H9 (cell line): ENCODE data around the gene LHX4. TPM values are rescaled to one million over a fixed set of nuclear protein-coding genes. Genes with fewer than 3 reads are reported as not detected.

Experiments
- DNase-seq: peaks from one replicate; pipeline ENCODE4 v3.0.0-alpha.2; 2017
- H2AFZ ChIP-seq: one replicate; pipeline ENCODE4 v1.6.1; 2013; ENCODE audit warnings: mild to moderate bottlenecking, low read length, control low read depth, moderate library complexity
- H2AK5ac ChIP-seq: 2 replicates; pipeline ENCODE4 v1.6.1; 2013; ENCODE audit warnings: low read length, control low read depth, mixed read lengths; ENCODE audit not compliant: insufficient read length
- H2BK120ac ChIP-seq: one replicate; pipeline ENCODE4 v1.6.1; 2013; ENCODE audit warnings: low read depth, mild to moderate bottlenecking, low read length, control low read depth, inconsistent platforms; ENCODE audit not compliant: poor library complexity, severe bottlenecking
- H2BK12ac ChIP-seq: 2 replicates; pipeline ENCODE4 v1.6.1; 2013; ENCODE audit warnings: low read length, control low read depth, mixed read lengths, low read depth; ENCODE audit not compliant: insufficient read length
- H2BK15ac ChIP-seq: 2 replicates; pipeline ENCODE4 v1.6.1; 2013; ENCODE audit warnings: low read depth, low read length, control low read depth
- H2BK20ac ChIP-seq: one replicate; pipeline ENCODE4 v1.6.1; 2013; ENCODE audit warnings: low read depth, mild to moderate bottlenecking, low read length, control low read depth, inconsistent platforms; ENCODE audit not compliant: poor library complexity, severe bottlenecking
- H2BK5ac ChIP-seq: 2 replicates; pipeline ENCODE4 v1.6.1; 2013; ENCODE audit warnings: low read length, control low read depth, mixed read lengths; ENCODE audit not compliant: insufficient read length
- H3K14ac ChIP-seq: 2 replicates; pipeline ENCODE4 v1.6.1; 2013; ENCODE audit warnings: low read length, control low read depth; ENCODE audit not compliant: insufficient read depth
- H3K18ac ChIP-seq: 2 replicates; pipeline ENCODE4 v1.6.1; 2013; ENCODE audit warnings: low read depth, mild to moderate bottlenecking, mixed read lengths, low read length, control low read depth; ENCODE audit not compliant: insufficient read length
- H3K23ac ChIP-seq: 2 replicates; pipeline ENCODE4 v1.6.1; 2013; ENCODE audit warnings: low read length, control low read depth, mixed read lengths, low read depth; ENCODE audit not compliant: insufficient read length
- H3K23me2 ChIP-seq: 2 replicates; pipeline ENCODE4 v1.6.1; 2013; ENCODE audit warnings: low read depth, mild to moderate bottlenecking, mixed read lengths, low read length, control low read depth; ENCODE audit not compliant: insufficient read length, poor library complexity, severe bottlenecking
- H3K27ac ChIP-seq: 2 replicates; pipeline ENCODE4 v1.5.1; 2013; ENCODE audit warnings: low read length, control low read depth, mixed read lengths, low read depth; ENCODE audit not compliant: insufficient read length
- H3K27me3 ChIP-seq: 2 replicates; pipeline ENCODE4 v1.6.1; 2013; ENCODE audit warnings: low read length, control low read depth, inconsistent platforms; ENCODE audit not compliant: insufficient read depth
- H3K4ac ChIP-seq: 2 replicates; pipeline ENCODE4 v1.6.1; 2013; ENCODE audit warnings: low read depth, mild to moderate bottlenecking, control low read depth, inconsistent platforms, low read length, moderate library complexity
- H3K4me1 ChIP-seq: 2 replicates; pipeline ENCODE4 v1.6.1; 2013; ENCODE audit warnings: low read length, control low read depth, inconsistent platforms; ENCODE audit not compliant: insufficient read depth
- H3K4me2 ChIP-seq: 2 replicates; pipeline ENCODE4 v1.6.1; 2013; ENCODE audit warnings: low read length, control low read depth, mixed read lengths; ENCODE audit not compliant: insufficient read length, insufficient read depth
- H3K56ac ChIP-seq: 2 replicates; pipeline ENCODE4 v1.6.1; 2013; ENCODE audit warnings: low read depth, mild to moderate bottlenecking, mixed read lengths, low read length, control low read depth; ENCODE audit not compliant: insufficient read length
- H3K79me1 ChIP-seq: 2 replicates; pipeline ENCODE4 v1.6.1; 2013; ENCODE audit warnings: low read depth, mild to moderate bottlenecking, moderate library complexity, low read length, control low read depth, inconsistent platforms; ENCODE audit not compliant: insufficient read depth, poor library complexity, severe bottlenecking
- H3K79me2 ChIP-seq: 2 replicates; pipeline ENCODE4 v1.6.1; 2013; ENCODE audit warnings: low read length, control low read depth, inconsistent platforms; ENCODE audit not compliant: insufficient read depth
- H3K9ac ChIP-seq: 2 replicates; pipeline ENCODE4 v1.6.1; 2013; ENCODE audit warnings: low read length, control low read depth, mixed read lengths; ENCODE audit not compliant: insufficient read length; ENCODE audit errors: extremely low read depth
- H3K9me3 ChIP-seq: one replicate; pipeline ENCODE4 v1.6.1; 2013; ENCODE audit warnings: low read depth, low read length, inconsistent platforms; ENCODE audit not compliant: control insufficient read depth
- H3T11ph ChIP-seq: one replicate; pipeline ENCODE4 v1.6.1; 2013; ENCODE audit warnings: mild to moderate bottlenecking, low read length, control low read depth, inconsistent platforms
- H4K20me1 ChIP-seq: one replicate; pipeline ENCODE4 v1.6.1; 2013; ENCODE audit not compliant: control insufficient read depth, insufficient read length, insufficient read depth
- H4K5ac ChIP-seq: 2 replicates; pipeline ENCODE4 v1.6.1; 2013; ENCODE audit warnings: low read depth, mild to moderate bottlenecking, mixed read lengths, low read length, control low read depth; ENCODE audit not compliant: insufficient read length
- H4K8ac ChIP-seq: replicated peaks from 2 replicates; pipeline ENCODE4 v1.6.1; 2013; ENCODE audit warnings: low read length, control low read depth, mixed read lengths, low read depth; ENCODE audit not compliant: insufficient read length
- H4K91ac ChIP-seq: 2 replicates; pipeline ENCODE4 v1.6.1; 2013; ENCODE audit warnings: low read depth, mild to moderate bottlenecking, moderate library complexity, mixed read lengths, low read length, control low read depth; ENCODE audit not compliant: insufficient read length
- H3K27ac Mint-ChIP-seq, 3 experiments: 2 replicates in 2 of 3; 3 replicates in 1 of 3; pipeline ENCODE4 v1.8.0; 2020 to 2021; ENCODE audit warnings: mixed read lengths in 3 of 3, mild to moderate bottlenecking in 1 of 3, moderate library complexity in 1 of 3
- H3K27me3 Mint-ChIP-seq: 2 replicates; pipeline ENCODE4 v1.8.0; 2021; ENCODE audit warnings: low read depth, mild to moderate bottlenecking, moderate library complexity, mixed read lengths
- H3K36me3 Mint-ChIP-seq, 3 experiments: 2 replicates in 2 of 3; 3 replicates in 1 of 3; pipeline ENCODE4 v1.8.0; 2020 to 2021; ENCODE audit warnings: low read depth in 3 of 3, mixed read lengths in 3 of 3; ENCODE audit not compliant: insufficient read depth in 1 of 3
- H3K4me1 Mint-ChIP-seq, 2 experiments: 2 replicates each; pipeline ENCODE4 v1.8.0; 2020; ENCODE audit warnings: mixed read lengths in 2 of 2
- H3K4me3 Mint-ChIP-seq, 2 experiments: 2 replicates in 1 of 2; 3 replicates in 1 of 2; pipeline ENCODE4 v1.8.0; 2020 to 2021; ENCODE audit warnings: mild to moderate bottlenecking in 2 of 2, mixed read lengths in 2 of 2, moderate library complexity in 1 of 2
- H3K9me3 Mint-ChIP-seq, 2 experiments: 2 replicates in 1 of 2; 3 replicates in 1 of 2; pipeline ENCODE4 v1.8.0; 2020; ENCODE audit warnings: mild to moderate bottlenecking in 2 of 2, mixed read lengths in 2 of 2, moderate library complexity in 1 of 2
- WGBS: extraction: QIAGEN DNeasy Blood & Tissue Kit; methylation state at CpG from one replicate; pipeline ENCODE4 v1.1.7; 2013; ENCODE audit warnings: missing lambda C conversion rate, low lambda C conversion rate, mixed read lengths; ENCODE audit not compliant: insufficient read length; ENCODE audit errors: extremely low coverage; 5-methylcytosine and 5-hydroxymethylcytosine counted together
- total RNA-seq: library from RNA; stranded (reverse); gene quantifications from 2 replicates; pipeline ENCODE4 v1.2.1, GENCODE V29; 2021
- TF ChIP-seq, protein P1 (sequence below): fragments of 200-600 bp; sonication (generic); conservative IDR thresholded peaks from 3 replicates; pipeline ENCODE4 v1.8.0; 2021; ENCODE audit warnings: antibody characterized with exemption, mild to moderate bottlenecking

The LHX4 gene
- total RNA-seq, 1 experiment from 2014 or later: 1.9 TPM

DNA sequence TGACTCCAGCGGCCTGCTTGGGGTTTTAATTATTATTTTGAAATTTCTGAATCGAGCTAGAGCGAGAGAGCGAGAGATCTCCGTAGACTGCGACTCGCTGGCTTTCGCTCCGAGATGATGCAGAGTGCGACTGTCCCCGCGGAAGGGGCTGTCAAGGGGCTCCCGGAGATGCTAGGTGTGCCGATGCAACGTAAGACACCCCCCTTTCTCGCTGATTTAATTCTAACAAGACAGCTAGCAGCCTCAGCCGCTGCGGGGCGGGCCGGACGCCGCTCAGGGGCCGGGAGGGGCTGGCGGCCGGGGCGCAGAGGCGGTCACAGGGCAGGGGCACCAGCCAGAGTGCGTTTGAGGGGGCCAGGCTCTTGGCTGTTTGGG is 339 bp downstream of the LHX4 start:
- Histone ChIP-seq H3K27me3 (peaks cover 62% of the 10 kb centered on the region), H2BK5ac (no peak overlapping the region), H3K79me2 (no peaks in the 10 kb centered on the region), H3K4me2 (peak overlapping the region; percentile 76), H2BK120ac (no peak overlapping the region), H3K27ac (no peak overlapping the region), H3K4ac (no peak overlapping the region), H3K23ac (no peak overlapping the region), H3K23me2 (peaks cover 36% of the 10 kb centered on the region), H3K9ac (no peak overlapping the region), H4K8ac (no peak overlapping the region), H2BK20ac (no peak overlapping the region), H3K79me1 (no peaks in the 10 kb centered on the region), H4K91ac (no peak overlapping the region), H2AFZ (no peak overlapping the region), H4K5ac (no peak overlapping the region), H3K14ac (no peak overlapping the region), H3K56ac (no peak overlapping the region), H2BK15ac (no peak overlapping the region), H4K20me1 (no peaks in the 10 kb centered on the region), H3T11ph (no peak overlapping the region), H3K18ac (no peak overlapping the region), H2AK5ac (no peak overlapping the region), H3K9me3 (no peaks in the 10 kb centered on the region), H2BK12ac (no peak overlapping the region), H3K4me1 (peaks cover 10% of the 10 kb centered on the region; the same call in 1 of the 2 replicates)
- Mint-ChIP-seq H3K36me3 (peaks cover 0 to 2% (median 0%) of the 10 kb centered on the region in 3 experiments; a peak in 1 of 7 replicates), H3K9me3 (peaks cover 3 to 5% of the 10 kb centered on the region in 2 experiments; a peak in 3 of 5 replicates), H3K27ac (no peak overlapping the region), H3K4me1 (peaks cover 37 to 42% of the 10 kb centered on the region in 2 experiments), H3K4me3 (peak overlapping the region; percentile 63 to 89), H3K27me3 (peaks cover 93% of the 10 kb centered on the region)
- no peak for DNase-seq
- no CpG with 5 or more reads among the region's 28 CpGs for WGBS
- TF ChIP-seq, protein P1, sequence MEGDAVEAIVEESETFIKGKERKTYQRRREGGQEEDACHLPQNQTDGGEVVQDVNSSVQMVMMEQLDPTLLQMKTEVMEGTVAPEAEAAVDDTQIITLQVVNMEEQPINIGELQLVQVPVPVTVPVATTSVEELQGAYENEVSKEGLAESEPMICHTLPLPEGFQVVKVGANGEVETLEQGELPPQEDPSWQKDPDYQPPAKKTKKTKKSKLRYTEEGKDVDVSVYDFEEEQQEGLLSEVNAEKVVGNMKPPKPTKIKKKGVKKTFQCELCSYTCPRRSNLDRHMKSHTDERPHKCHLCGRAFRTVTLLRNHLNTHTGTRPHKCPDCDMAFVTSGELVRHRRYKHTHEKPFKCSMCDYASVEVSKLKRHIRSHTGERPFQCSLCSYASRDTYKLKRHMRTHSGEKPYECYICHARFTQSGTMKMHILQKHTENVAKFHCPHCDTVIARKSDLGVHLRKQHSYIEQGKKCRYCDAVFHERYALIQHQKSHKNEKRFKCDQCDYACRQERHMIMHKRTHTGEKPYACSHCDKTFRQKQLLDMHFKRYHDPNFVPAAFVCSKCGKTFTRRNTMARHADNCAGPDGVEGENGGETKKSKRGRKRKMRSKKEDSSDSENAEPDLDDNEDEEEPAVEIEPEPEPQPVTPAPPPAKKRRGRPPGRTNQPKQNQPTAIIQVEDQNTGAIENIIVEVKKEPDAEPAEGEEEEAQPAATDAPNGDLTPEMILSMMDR: no peak
